ENCODE measurements around the gene KCNK3. TPM values are rescaled to one million over a fixed set of nuclear protein-coding genes. Genes with fewer than 3 reads are reported as not detected.
"Not testable (repeated sequence)": the region's sequence is repeated elsewhere in the genome, so short reads cannot be mapped to it uniquely, and the experiment has no call there.

Gene KCNK3
- total and polyA plus RNA-seq, 2 experiments from 2014 or later = 2.9 to 3.1 TPM

GRCh38 chr2:26651799-26652198, 40.7 kb upstream of the KCNK3 start:
- H3K36me3 ChIP-seq = no peaks in the 10 kb centered on the region
- TF ChIP-seq CTCF (IDR thresholded peaks at IDR 0.05; ENCODE audit: low read depth, low read length) = no peak
- DNase-seq (ENCODE audit: low read depth in 1 of 2, low spot score in 1 of 2) = no peak
- no peak overlapping the region for H3K4me3 ChIP-seq
- no peaks in the 10 kb centered on the region for H3K27me3 ChIP-seq
- peaks cover 24% of the 10 kb centered on the region for H3K4me1 ChIP-seq (ENCODE audit: low read depth)
- H3K9me3 ChIP-seq (ENCODE audit: low read depth) = no peaks in the 10 kb centered on the region
- peak overlapping the region; percentile 20 for H3K27ac ChIP-seq

GRCh38 chr2:26652361-26653041, 40.0 kb upstream of the KCNK3 start:
- Histone ChIP-seq H3K9me3 (ENCODE audit: low read depth) (no peaks in the 10 kb centered on the region), H3K27me3 (no peaks in the 10 kb centered on the region), H3K36me3 (no peaks in the 10 kb centered on the region), H3K4me1 (ENCODE audit: low read depth) (peaks cover 24% of the 10 kb centered on the region), H3K4me3 (no peak overlapping the region), H3K27ac (peak overlapping the region; percentile 20)
- peak; percentile 44 to 88 for DNase-seq (ENCODE audit: low read depth in 1 of 2, low spot score in 1 of 2)
- TF ChIP-seq CTCF (IDR thresholded peaks at IDR 0.05; ENCODE audit: low read depth, low read length) = no peak

- Histone ChIP-seq H3K4me1 (ENCODE audit: low read depth) (peaks cover 24% of the 10 kb centered on the region), H3K9me3 (ENCODE audit: low read depth) (no peaks in the 10 kb centered on the region), H3K36me3 (no peaks in the 10 kb centered on the region), H3K4me3 (no peak overlapping the region), H3K27ac (peak overlapping the region; percentile 60), H3K27me3 (no peaks in the 10 kb centered on the region)
- DNase-seq (ENCODE audit: low read depth in 1 of 2, low spot score in 1 of 2) = peak in 1 of 2 donors; percentile 37
- TF ChIP-seq CTCF (IDR thresholded peaks at IDR 0.05; ENCODE audit: low read depth, low read length) = no peak
Measured at GRCh38 chr2:26653207-26654060, 39.1 kb upstream of the KCNK3 start.

- H3K36me3 ChIP-seq = no peaks in the 10 kb centered on the region
- H3K4me3 ChIP-seq = no peak overlapping the region
- peaks cover 24% of the 10 kb centered on the region for H3K4me1 ChIP-seq (ENCODE audit: low read depth)
- no peak for DNase-seq (ENCODE audit: low read depth in 1 of 2, low spot score in 1 of 2)
- no peaks in the 10 kb centered on the region for H3K27me3 ChIP-seq
- H3K9me3 ChIP-seq (ENCODE audit: low read depth) = no peaks in the 10 kb centered on the region
- H3K27ac ChIP-seq = peak overlapping the region; percentile 60
- TF ChIP-seq CTCF (IDR thresholded peaks at IDR 0.05; ENCODE audit: low read depth, low read length) = no peak
Measured at GRCh38 chr2:26654061-26654340, 38.5 kb upstream of the KCNK3 start.

- not testable (repeated sequence) for H3K9me3 ChIP-seq (ENCODE audit: low read depth); H3K27ac ChIP-seq; H3K4me3 ChIP-seq; H3K36me3 ChIP-seq; H3K27me3 ChIP-seq; DNase-seq (ENCODE audit: low read depth in 1 of 2, low spot score in 1 of 2)
- H3K4me1 ChIP-seq (ENCODE audit: low read depth) = peaks cover 24% of the 10 kb centered on the region
Measured at GRCh38 chr2:26655120-26655519, 37.4 kb upstream of the KCNK3 start.

- Histone ChIP-seq H3K9me3 (ENCODE audit: low read depth) (no peaks in the 10 kb centered on the region), H3K4me1 (ENCODE audit: low read depth) (peaks cover 24% of the 10 kb centered on the region), H3K27ac (no peak overlapping the region), H3K27me3 (no peaks in the 10 kb centered on the region), H3K36me3 (no peaks in the 10 kb centered on the region), H3K4me3 (no peak overlapping the region)
- TF ChIP-seq CTCF (IDR thresholded peaks at IDR 0.05; ENCODE audit: low read depth, low read length) = no peak
- DNase-seq (ENCODE audit: low read depth in 1 of 2, low spot score in 1 of 2) = no peak
Measured at GRCh38 chr2:26655611-26656195, 36.8 kb upstream of the KCNK3 start.
